GM12874 (cell line): ENCODE measurements around the gene ZNF154.

Experiments used
- TF ChIP-seq, protein P1 (sequence below): IDR thresholded peaks from 2 replicates; pipeline ENCODE4 v1.5.1; 2011; ENCODE audit warnings: low read depth, mild to moderate bottlenecking, control low read depth, low read length, moderate library complexity; ENCODE audit not compliant: insufficient read depth

ZNF154 gene

GRCh38 chr19:57708641-57709361 lies at the start of gene ZNF154:
Gene ZNF154, minus strand, starts transcription at chr19:57709204. Its CDS starts 233 bp downstream, at chr19:57708971.
- TF ChIP-seq, protein P1, sequence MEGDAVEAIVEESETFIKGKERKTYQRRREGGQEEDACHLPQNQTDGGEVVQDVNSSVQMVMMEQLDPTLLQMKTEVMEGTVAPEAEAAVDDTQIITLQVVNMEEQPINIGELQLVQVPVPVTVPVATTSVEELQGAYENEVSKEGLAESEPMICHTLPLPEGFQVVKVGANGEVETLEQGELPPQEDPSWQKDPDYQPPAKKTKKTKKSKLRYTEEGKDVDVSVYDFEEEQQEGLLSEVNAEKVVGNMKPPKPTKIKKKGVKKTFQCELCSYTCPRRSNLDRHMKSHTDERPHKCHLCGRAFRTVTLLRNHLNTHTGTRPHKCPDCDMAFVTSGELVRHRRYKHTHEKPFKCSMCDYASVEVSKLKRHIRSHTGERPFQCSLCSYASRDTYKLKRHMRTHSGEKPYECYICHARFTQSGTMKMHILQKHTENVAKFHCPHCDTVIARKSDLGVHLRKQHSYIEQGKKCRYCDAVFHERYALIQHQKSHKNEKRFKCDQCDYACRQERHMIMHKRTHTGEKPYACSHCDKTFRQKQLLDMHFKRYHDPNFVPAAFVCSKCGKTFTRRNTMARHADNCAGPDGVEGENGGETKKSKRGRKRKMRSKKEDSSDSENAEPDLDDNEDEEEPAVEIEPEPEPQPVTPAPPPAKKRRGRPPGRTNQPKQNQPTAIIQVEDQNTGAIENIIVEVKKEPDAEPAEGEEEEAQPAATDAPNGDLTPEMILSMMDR, result no peak

DNA sequence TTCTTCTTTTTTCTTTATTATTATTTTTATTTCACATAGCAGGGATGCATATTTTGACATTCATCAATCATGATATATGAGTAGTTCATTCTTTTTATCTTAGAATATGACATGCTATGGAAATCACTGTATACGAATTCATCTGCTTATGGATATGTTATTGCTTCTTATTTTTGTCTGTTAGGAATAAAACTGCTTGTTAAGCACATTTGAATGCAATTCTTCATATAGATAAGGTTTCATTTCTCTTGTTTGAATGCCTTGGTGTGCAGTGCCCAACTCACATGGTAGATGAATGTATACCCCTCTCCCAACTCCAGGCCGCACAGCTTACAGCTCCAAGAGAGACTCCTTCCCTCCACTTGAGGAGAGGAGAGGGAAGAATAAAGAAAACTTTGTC lies 48.9 kb upstream of the ZNF154 start:
- TF ChIP-seq, protein P1, result no peak

DNA sequence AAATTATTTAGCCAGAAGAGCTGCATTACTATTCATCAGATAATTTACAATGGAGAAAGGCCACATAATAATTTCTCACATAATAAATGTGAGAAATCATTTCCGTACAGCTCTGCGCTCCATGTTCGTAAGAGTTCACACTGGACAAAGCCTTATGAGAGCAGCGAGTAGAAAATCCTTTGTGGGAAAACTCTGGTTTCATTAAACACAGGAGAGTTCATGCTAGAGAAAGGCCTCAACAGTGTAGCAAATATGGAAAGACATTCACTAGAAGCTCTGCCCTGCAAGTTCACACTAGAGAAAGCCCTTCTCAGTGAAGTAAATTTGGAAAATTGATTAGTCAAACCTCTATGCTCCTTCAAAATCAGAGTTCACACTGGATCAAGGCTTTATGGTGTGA lies 46.0 kb upstream of the ZNF154 start:
- TF ChIP-seq, protein P1, result no peak

GRCh38 chr19:57754091-57754673 lies 45.2 kb upstream of the ZNF154 start:
- TF ChIP-seq, protein P1, result no peak

DNA sequence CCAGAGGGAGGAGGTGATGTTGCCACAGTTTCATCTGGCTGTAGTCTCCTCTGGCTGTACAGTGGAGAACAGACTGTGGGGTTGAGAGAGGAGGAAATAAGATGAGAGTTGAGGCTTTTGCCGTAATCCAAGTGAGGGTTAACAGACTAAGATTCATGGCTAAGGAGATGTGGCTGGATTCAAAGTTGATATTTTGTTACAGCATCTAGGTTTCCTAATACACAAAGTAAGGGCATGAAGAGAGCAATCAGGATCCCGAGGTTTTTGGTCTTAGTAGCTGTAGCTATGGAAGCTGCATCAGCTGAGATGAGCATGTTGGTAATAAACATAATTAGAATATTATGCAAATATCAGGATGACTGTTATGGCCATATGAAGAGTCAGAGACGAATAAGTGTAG lies 39.0 kb upstream of the ZNF154 start:
- TF ChIP-seq, protein P1, result no peak

GRCh38 chr19:57747472-57747807 lies 38.4 kb upstream of the ZNF154 start:
- TF ChIP-seq, protein P1, result no peak

- TF ChIP-seq, protein P1, result no peak
Observed at GRCh38 chr19:57746580-57747471, 37.8 kb upstream of the ZNF154 start, which contains the start of gene ZNF776. Gene ZNF776, plus strand, starts transcription at chr19:57746815. Its CDS starts 244 bp downstream, at chr19:57747059.
